ENCODE data around the gene GPSM1. TPM values are rescaled to one million over a fixed set of nuclear protein-coding genes. Genes with fewer than 3 reads are reported as not detected.
A peak's percentile ranks its signal among the peaks of the same experiment; 100 is the strongest.

GPSM1 gene
- total and polyA plus RNA-seq, 4 donors: 0.11 to 2.9 (median 1.6) TPM

GRCh38 chr9:136283291-136284235 is 43.8 kb upstream of the GPSM1 start:
- Histone ChIP-seq H3K9ac (ENCODE audit: low read depth in 1 of 2, low read length in 2 of 2) (no peak overlapping the region), H3K4me3 (ENCODE audit: low read depth in 1 of 3, low read length in 3 of 3) (no peak overlapping the region), H3K27me3 (ENCODE audit: control insufficient read depth in 4 of 4, insufficient read depth in 4 of 4, low read length in 3 of 4) (no peaks in the 10 kb centered on the region), H3K36me3 (ENCODE audit: control insufficient read depth in 4 of 4, insufficient read depth in 3 of 4, low read depth in 1 of 4, low read length in 3 of 4) (no peaks in the 10 kb centered on the region), H3K9me3 (ENCODE audit: control insufficient read depth in 4 of 4, low read length in 3 of 4) (no peaks in the 10 kb centered on the region), H3K27ac (ENCODE audit: low read depth in 1 of 2, low read length in 2 of 2) (no peak overlapping the region), H3K4me1 (ENCODE audit: control insufficient read depth in 4 of 4, insufficient read depth in 4 of 4, low read length in 3 of 4) (peaks cover 0 to 5% (median 4%) of the 10 kb centered on the region in 4 donors)
- peak; percentile 83 for DNase-seq (ENCODE audit: low spot score)
- WGBS: 29% methylated on average over 32 of the region's 32 CpGs
- TF ChIP-seq NR2F2 (IDR thresholded peaks at IDR 0.05) (no peak), CTCF (IDR thresholded peaks at IDR 0.05; ENCODE audit: low read depth, low read length, missing input control) (peak; percentile 84), EGR1 (IDR thresholded peaks at IDR 0.05; ENCODE audit: low read depth in 2 of 2) (no peak), JUND (IDR thresholded peaks at IDR 0.05) (no peak), HNF4A (conservative IDR thresholded peaks at IDR 0.05) (peak in 1 of 2 donors; percentile 25), RAD21 (IDR thresholded peaks at IDR 0.05) (peak; percentile 91 to 92), GABPA (IDR thresholded peaks at IDR 0.05 in 1 of 2, conservative IDR thresholded peaks at IDR 0.05 in 1 of 2) (no peak)

GRCh38 chr9:136284311-136284710 is 43.0 kb upstream of the GPSM1 start:
- WGBS: 64% methylated on average over 22 of the region's 22 CpGs
- no peaks in the 10 kb centered on the region for H3K9me3 ChIP-seq (ENCODE audit: control insufficient read depth in 4 of 4, low read length in 3 of 4)
- TF ChIP-seq GABPA (IDR thresholded peaks at IDR 0.05 in 1 of 2, conservative IDR thresholded peaks at IDR 0.05 in 1 of 2): no peak
- TF ChIP-seq ATF3 (IDR thresholded peaks at IDR 0.05): no peak
- no peak for TF ChIP-seq JUND (IDR thresholded peaks at IDR 0.05)
- no peak for TF ChIP-seq RAD21 (IDR thresholded peaks at IDR 0.05)
- no peak for TF ChIP-seq MAX (IDR thresholded peaks at IDR 0.05)
- no peak for TF ChIP-seq FOXA1 (IDR thresholded peaks at IDR 0.05)
- no peak for TF ChIP-seq REST (IDR thresholded peaks at IDR 0.05)
- no peak for TF ChIP-seq YY1 (IDR thresholded peaks at IDR 0.05)
- TF ChIP-seq RXRA (IDR thresholded peaks at IDR 0.05): no peak
- TF ChIP-seq CTCF (IDR thresholded peaks at IDR 0.05; ENCODE audit: low read depth, low read length, missing input control): no peak
- no peak for TF ChIP-seq HNF4A (conservative IDR thresholded peaks at IDR 0.05)
- TF ChIP-seq TAF1 (conservative IDR thresholded peaks at IDR 0.05): no peak
- no peak for TF ChIP-seq FOXA2 (IDR thresholded peaks at IDR 0.05)
- no peak for TF ChIP-seq NR2F2 (IDR thresholded peaks at IDR 0.05)
- TF ChIP-seq HNF4G (IDR thresholded peaks at IDR 0.05): no peak
- TF ChIP-seq SP1 (IDR thresholded peaks at IDR 0.05): no peak
- no peak for TF ChIP-seq EGR1 (IDR thresholded peaks at IDR 0.05; ENCODE audit: low read depth in 2 of 2)
- DNase-seq (ENCODE audit: low spot score): no peak
- no peak overlapping the region for H3K4me3 ChIP-seq (ENCODE audit: low read depth in 1 of 3, low read length in 3 of 3)
- no peaks in the 10 kb centered on the region for H3K27me3 ChIP-seq (ENCODE audit: control insufficient read depth in 4 of 4, insufficient read depth in 4 of 4, low read length in 3 of 4)
- peaks cover 0 to 5% (median 4%) of the 10 kb centered on the region in 4 donors for H3K4me1 ChIP-seq (ENCODE audit: control insufficient read depth in 4 of 4, insufficient read depth in 4 of 4, low read length in 3 of 4)
- H3K36me3 ChIP-seq (ENCODE audit: control insufficient read depth in 4 of 4, insufficient read depth in 3 of 4, low read depth in 1 of 4, low read length in 3 of 4): no peaks in the 10 kb centered on the region
- H3K27ac ChIP-seq (ENCODE audit: low read depth in 1 of 2, low read length in 2 of 2): no peak overlapping the region
- H3K9ac ChIP-seq (ENCODE audit: low read depth in 1 of 2, low read length in 2 of 2): no peak overlapping the region

Data from liver (tissue), 9 donors.